Lower leg skin (tissue), 4 donors: ENCODE results near the gene WBP1L. TPM values are rescaled to one million over a fixed set of nuclear protein-coding genes. Genes with fewer than 3 reads are reported as not detected.

Source experiments
- DNase-seq, 2 donors: peaks; one replicate each; pipeline ENCODE4 v3.0.0-alpha.2; 2019; ENCODE audit warnings: low spot score in 2 of 2
- H3K4me3 ChIP-seq: fragments of 200-600 bp; sonication (generic); 2 replicates; pipeline ENCODE4 v1.5.1; 2017; ENCODE audit warnings: mild to moderate bottlenecking, low read depth; ENCODE audit not compliant: poor library complexity, severe bottlenecking
- CTCF ChIP-seq, 3 donors: fragments of 450-650 bp; IDR thresholded peaks; one replicate each; pipeline ENCODE4 v1.5.1; 2016; ENCODE audit warnings: antibody characterized with exemption in 3 of 3, mild to moderate bottlenecking in 3 of 3, moderate library complexity in 2 of 3
- POLR2A ChIP-seq, 2 donors: fragments of 450-650 bp; IDR thresholded peaks; one replicate each; pipeline ENCODE4 v1.6.1; 2016 to 2017; ENCODE audit warnings: antibody characterized with exemption in 2 of 2, mild to moderate bottlenecking in 1 of 2, moderate library complexity in 1 of 2
- WGBS, 2 donors: methylation state at CpG; one replicate each; pipeline ENCODE4 v1.1.5; 2018; 5-methylcytosine and 5-hydroxymethylcytosine counted together
- intact Hi-C: fragments of 100-400 bp; cut with DNase I; formaldehyde crosslinking; loops from one replicate; pipeline ENCODE4 v1.15.0; 2023; ENCODE audit warnings: low total_unique reads
- total RNA-seq, 4 donors: library from RNA; depleted of rRNA; stranded (reverse); fragments of >200 nt; gene quantifications; one replicate each; pipeline ENCODE4 v1.1.0, GENCODE V29; 2016

WBP1L gene
- total RNA-seq, 4 donors from 2014 or later: 144 to 171 (median 163) TPM

GRCh38 chr10:102791754-102792395, 48.1 kb downstream of the WBP1L start:
- TF ChIP-seq CTCF (IDR thresholded peaks at IDR 0.05): no peak
- no peak for TF ChIP-seq POLR2A (IDR thresholded peaks at IDR 0.05)
- intact Hi-C loops: no loop called here
- WGBS, 2 donors: 37 to 54% methylated on average over 8 of the region's 8 CpGs
- DNase-seq: no peak
- H3K4me3 ChIP-seq: no peak overlapping the region

GRCh38 chr10:102795453-102796406, 52.0 kb downstream of the WBP1L start:
- DNase-seq: no peak
- intact Hi-C loops: no loop called here
- TF ChIP-seq CTCF (IDR thresholded peaks at IDR 0.05) (no peak), POLR2A (IDR thresholded peaks at IDR 0.05) (no peak)
- H3K4me3 ChIP-seq: no peak overlapping the region
- WGBS, 2 donors: 61 to 68% methylated on average over 15 of the region's 15 CpGs

GRCh38 chr10:102796407-102797176, 52.8 kb downstream of the WBP1L start:
- DNase-seq: peak; percentile 88 to 97
- WGBS, 2 donors: 16 to 20% methylated on average over 9 of the region's 9 CpGs
- intact Hi-C loops: no loop called here

GRCh38 chr10:102799691-102800471, 56.1 kb downstream of the WBP1L start:
- TF ChIP-seq CTCF (IDR thresholded peaks at IDR 0.05): no peak
- TF ChIP-seq POLR2A (IDR thresholded peaks at IDR 0.05): no peak
- 49 to 54% methylated on average over 8 of the region's 8 CpGs for WGBS, 2 donors
- DNase-seq: no peak
- no peak overlapping the region for H3K4me3 ChIP-seq
- intact Hi-C loops: no loop called here

More at GRCh38 chr10:102796407-102797176, 52.8 kb downstream of the WBP1L start:
- TF ChIP-seq CTCF (IDR thresholded peaks at IDR 0.05) (no peak), POLR2A (IDR thresholded peaks at IDR 0.05) (no peak)
- no peak overlapping the region for H3K4me3 ChIP-seq
